ENCODE measurements around the gene DCTN5. TPM values are rescaled to one million over a fixed set of nuclear protein-coding genes. Genes with fewer than 3 reads are reported as not detected.

The DCTN5 gene
- polyA plus RNA-seq, 1 of the 3 experiments (the other 2 are of a cell fraction) = 45.6 TPM

DNA sequence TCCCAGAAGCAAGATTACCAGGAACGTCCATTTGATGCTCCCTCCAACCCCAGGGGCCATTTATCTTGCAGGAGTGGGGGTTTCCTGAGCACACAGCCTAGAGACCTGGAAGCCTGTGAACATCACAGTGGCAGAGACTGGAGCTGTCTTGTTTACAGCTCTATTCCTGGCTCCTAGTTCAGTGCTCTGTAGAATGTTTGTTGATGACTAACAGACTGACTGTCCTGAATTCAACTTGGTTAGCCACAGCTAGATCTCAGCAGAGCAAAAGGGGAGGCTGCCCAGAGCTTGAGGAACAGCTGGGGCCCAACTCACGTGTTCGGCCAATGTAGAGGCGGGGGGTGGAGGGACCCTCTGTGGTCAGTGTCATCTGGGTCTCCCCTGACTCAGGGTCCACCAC, 65.2 kb downstream of the DCTN5 start (continued):
- TF ChIP-seq, protein P1, sequence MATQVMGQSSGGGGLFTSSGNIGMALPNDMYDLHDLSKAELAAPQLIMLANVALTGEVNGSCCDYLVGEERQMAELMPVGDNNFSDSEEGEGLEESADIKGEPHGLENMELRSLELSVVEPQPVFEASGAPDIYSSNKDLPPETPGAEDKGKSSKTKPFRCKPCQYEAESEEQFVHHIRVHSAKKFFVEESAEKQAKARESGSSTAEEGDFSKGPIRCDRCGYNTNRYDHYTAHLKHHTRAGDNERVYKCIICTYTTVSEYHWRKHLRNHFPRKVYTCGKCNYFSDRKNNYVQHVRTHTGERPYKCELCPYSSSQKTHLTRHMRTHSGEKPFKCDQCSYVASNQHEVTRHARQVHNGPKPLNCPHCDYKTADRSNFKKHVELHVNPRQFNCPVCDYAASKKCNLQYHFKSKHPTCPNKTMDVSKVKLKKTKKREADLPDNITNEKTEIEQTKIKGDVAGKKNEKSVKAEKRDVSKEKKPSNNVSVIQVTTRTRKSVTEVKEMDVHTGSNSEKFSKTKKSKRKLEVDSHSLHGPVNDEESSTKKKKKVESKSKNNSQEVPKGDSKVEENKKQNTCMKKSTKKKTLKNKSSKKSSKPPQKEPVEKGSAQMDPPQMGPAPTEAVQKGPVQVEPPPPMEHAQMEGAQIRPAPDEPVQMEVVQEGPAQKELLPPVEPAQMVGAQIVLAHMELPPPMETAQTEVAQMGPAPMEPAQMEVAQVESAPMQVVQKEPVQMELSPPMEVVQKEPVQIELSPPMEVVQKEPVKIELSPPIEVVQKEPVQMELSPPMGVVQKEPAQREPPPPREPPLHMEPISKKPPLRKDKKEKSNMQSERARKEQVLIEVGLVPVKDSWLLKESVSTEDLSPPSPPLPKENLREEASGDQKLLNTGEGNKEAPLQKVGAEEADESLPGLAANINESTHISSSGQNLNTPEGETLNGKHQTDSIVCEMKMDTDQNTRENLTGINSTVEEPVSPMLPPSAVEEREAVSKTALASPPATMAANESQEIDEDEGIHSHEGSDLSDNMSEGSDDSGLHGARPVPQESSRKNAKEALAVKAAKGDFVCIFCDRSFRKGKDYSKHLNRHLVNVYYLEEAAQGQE (IDR thresholded peaks at IDR 0.05; ENCODE audit: low read depth, low read length) = no peak

DNA sequence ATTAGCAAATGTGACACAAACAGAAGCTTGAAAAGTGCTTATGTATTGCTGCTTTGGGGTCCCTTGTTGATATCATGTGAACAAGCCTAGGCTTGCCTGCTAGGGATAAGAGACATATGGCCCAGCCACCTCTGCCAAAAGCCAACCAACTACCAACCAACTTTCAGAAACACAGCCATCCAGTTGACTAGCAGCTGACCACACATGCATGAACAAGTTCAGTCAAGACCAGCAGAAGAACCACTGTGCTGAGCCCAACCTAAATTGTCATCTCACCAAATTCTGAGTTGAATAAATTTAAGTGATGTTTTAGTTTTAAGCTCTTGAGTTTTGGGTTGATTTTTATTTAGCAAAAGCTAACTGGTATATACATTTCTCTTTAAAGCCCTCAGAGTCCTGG, 68.3 kb downstream of the DCTN5 start:
- no peaks in the 10 kb centered on the region for H3K4me1 ChIP-seq (ENCODE audit: control insufficient read depth in 1 of 2, insufficient read depth in 2 of 2, low read depth in 1 of 2, low read length in 1 of 2)
- H3F3A ChIP-seq (replicated peaks; ENCODE audit: insufficient read depth) = no peaks in the 10 kb centered on the region
- H2AFZ ChIP-seq (ENCODE audit: low read depth) = no peak overlapping the region
- no peak overlapping the region for H3K4me3 ChIP-seq (ENCODE audit: low read depth in 2 of 2, low read length in 1 of 2)
- CTCF ChIA-PET = interaction anchor here (0.7 kb wide), 1 partner anchor 25 kb away, joined by 3 read pairs; no protein-coding TSS in a partner anchor
- H3K79me2 ChIP-seq (ENCODE audit: insufficient read depth) = no peaks in the 10 kb centered on the region
- H3K36me3 ChIP-seq (replicated peaks in 1 of 2; ENCODE audit: control insufficient read depth in 1 of 2, insufficient read depth in 2 of 2, low read length in 1 of 2) = no peaks in the 10 kb centered on the region
- no peak for DNase-seq
- POLR2A ChIA-PET = no interaction called here
- H3K9me3 ChIP-seq = no peaks in the 10 kb centered on the region
- no peaks in the 10 kb centered on the region; the same call in 1 of the 2 replicates for H3K27me3 ChIP-seq (ENCODE audit: insufficient read depth)
- no peak overlapping the region for H3K4me2 ChIP-seq
- H3K27ac ChIP-seq (ENCODE audit: low read depth in 2 of 2, low read length in 1 of 2) = no peak overlapping the region
- no peak overlapping the region for H3K9ac ChIP-seq
- H3K9me2 ChIP-seq = no peaks in the 10 kb centered on the region
- H4K20me1 ChIP-seq (ENCODE audit: insufficient read depth) = no peaks in the 10 kb centered on the region
- TF ChIP-seq EP300 (IDR thresholded peaks at IDR 0.05; ENCODE audit: borderline replicate concordance in 1 of 2, low read depth in 1 of 2, low read length in 1 of 2) (no peak), NRF1 (IDR thresholded peaks at IDR 0.05; ENCODE audit: low read depth, low read length) (no peak), SMC3 (IDR thresholded peaks at IDR 0.05; ENCODE audit: low read depth, low read length) (no peak)
- TF ChIP-seq, protein P2, sequence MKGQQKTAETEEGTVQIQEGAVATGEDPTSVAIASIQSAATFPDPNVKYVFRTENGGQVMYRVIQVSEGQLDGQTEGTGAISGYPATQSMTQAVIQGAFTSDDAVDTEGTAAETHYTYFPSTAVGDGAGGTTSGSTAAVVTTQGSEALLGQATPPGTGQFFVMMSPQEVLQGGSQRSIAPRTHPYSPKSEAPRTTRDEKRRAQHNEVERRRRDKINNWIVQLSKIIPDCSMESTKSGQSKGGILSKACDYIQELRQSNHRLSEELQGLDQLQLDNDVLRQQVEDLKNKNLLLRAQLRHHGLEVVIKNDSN (IDR thresholded peaks at IDR 0.05; ENCODE audit: borderline replicate concordance, low read depth) = no peak

DNA sequence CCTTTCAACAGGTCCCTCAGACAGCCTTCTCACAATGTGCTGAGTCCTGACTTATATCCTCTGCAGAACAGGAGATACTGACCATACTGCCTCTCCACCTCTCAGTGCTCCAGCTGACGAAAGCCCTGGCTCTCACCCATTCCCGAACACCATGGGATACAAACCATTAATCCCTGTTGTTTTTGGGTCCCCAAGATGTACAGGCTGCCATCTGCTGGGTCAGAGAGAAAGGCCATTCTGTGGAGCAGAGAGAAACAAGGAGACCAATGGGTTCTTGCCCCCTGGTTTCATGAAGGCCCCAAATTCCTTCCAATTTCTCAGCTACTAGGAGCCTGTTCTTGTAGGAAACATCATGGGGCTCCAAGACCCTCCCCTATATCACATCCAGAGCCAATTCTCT, 68.7 kb downstream of the DCTN5 start:
- no peaks in the 10 kb centered on the region for H3K36me3 ChIP-seq (replicated peaks in 1 of 2; ENCODE audit: control insufficient read depth in 1 of 2, insufficient read depth in 2 of 2, low read length in 1 of 2)
- CTCF ChIA-PET = interaction anchor here (0.7 kb wide), 1 partner anchor 25 kb away, joined by 3 read pairs; no protein-coding TSS in a partner anchor
- no CpG with 5 or more reads among the region's 2 CpGs for WGBS (ENCODE audit: low lambda C conversion rate)

More for the DNA sequence above, 68.7 kb downstream of the DCTN5 start:
- POLR2A ChIA-PET = no interaction called here
- H3F3A ChIP-seq (replicated peaks; ENCODE audit: insufficient read depth) = no peaks in the 10 kb centered on the region
- no peaks in the 10 kb centered on the region for H3K4me1 ChIP-seq (ENCODE audit: control insufficient read depth in 1 of 2, insufficient read depth in 2 of 2, low read depth in 1 of 2, low read length in 1 of 2)
- no peak overlapping the region for H2AFZ ChIP-seq (ENCODE audit: low read depth)
- no peaks in the 10 kb centered on the region for H4K20me1 ChIP-seq (ENCODE audit: insufficient read depth)
- no peaks in the 10 kb centered on the region for H3K9me2 ChIP-seq
- H3K27ac ChIP-seq (ENCODE audit: low read depth in 2 of 2, low read length in 1 of 2) = no peak overlapping the region
- DNase-seq = no peak
- H3K9me3 ChIP-seq = no peaks in the 10 kb centered on the region
- no peak overlapping the region for H3K4me3 ChIP-seq (ENCODE audit: low read depth in 2 of 2, low read length in 1 of 2)
- TF ChIP-seq FOSL2 (IDR thresholded peaks at IDR 0.05; ENCODE audit: borderline replicate concordance, low read depth) (no peak), NRF1 (IDR thresholded peaks at IDR 0.05; ENCODE audit: low read depth, low read length) (no peak), NFIC (IDR thresholded peaks at IDR 0.05; ENCODE audit: borderline replicate concordance) (no peak), ELF1 (IDR thresholded peaks at IDR 0.05) (no peak), TEAD4 (IDR thresholded peaks at IDR 0.05; ENCODE audit: borderline replicate concordance, insufficient read depth) (no peak), POLR2AphosphoS5 (IDR thresholded peaks at IDR 0.05; ENCODE audit: low read depth, low read length) (no peak), YY1 (IDR thresholded peaks at IDR 0.05; ENCODE audit: low read depth) (no peak), JUND (IDR thresholded peaks at IDR 0.05) (no peak), CHD2 (IDR thresholded peaks at IDR 0.05; ENCODE audit: low read length, partially characterized antibody) (no peak), TCF12 (IDR thresholded peaks at IDR 0.05) (no peak), RCOR1 (IDR thresholded peaks at IDR 0.05; ENCODE audit: low read length) (no peak), FOXJ3 (CRISPR knock-in tag; IDR thresholded peaks at IDR 0.05) (no peak), RFX5 (IDR thresholded peaks at IDR 0.05; ENCODE audit: low read length) (no peak), EZH2phosphoT487 (IDR thresholded peaks at IDR 0.05; ENCODE audit: borderline replicate concordance, low read depth) (no peak)
- TF ChIP-seq, protein P2 (IDR thresholded peaks at IDR 0.05; ENCODE audit: borderline replicate concordance, low read depth) = no peak
- TF ChIP-seq, protein P3, sequence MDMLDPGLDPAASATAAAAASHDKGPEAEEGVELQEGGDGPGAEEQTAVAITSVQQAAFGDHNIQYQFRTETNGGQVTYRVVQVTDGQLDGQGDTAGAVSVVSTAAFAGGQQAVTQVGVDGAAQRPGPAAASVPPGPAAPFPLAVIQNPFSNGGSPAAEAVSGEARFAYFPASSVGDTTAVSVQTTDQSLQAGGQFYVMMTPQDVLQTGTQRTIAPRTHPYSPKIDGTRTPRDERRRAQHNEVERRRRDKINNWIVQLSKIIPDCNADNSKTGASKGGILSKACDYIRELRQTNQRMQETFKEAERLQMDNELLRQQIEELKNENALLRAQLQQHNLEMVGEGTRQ (IDR thresholded peaks at IDR 0.05; ENCODE audit: borderline replicate concordance, low read depth, low read length) = no peak
- TF ChIP-seq, protein P4, sequence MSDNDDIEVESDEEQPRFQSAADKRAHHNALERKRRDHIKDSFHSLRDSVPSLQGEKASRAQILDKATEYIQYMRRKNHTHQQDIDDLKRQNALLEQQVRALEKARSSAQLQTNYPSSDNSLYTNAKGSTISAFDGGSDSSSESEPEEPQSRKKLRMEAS (IDR thresholded peaks at IDR 0.05; ENCODE audit: low read depth) = no peak
- no peaks in the 10 kb centered on the region; the same call in 1 of the 2 replicates for H3K27me3 ChIP-seq (ENCODE audit: insufficient read depth)
- no peaks in the 10 kb centered on the region for H3K79me2 ChIP-seq (ENCODE audit: insufficient read depth)
- H3K4me2 ChIP-seq = no peak overlapping the region
- no peak overlapping the region for H3K9ac ChIP-seq

Measured in SK-N-SH (cell line).